HEK293T (cell line): Measurements from ENCODE around the gene ZDHHC15.
"Not testable (repeated sequence)": the region's sequence is repeated elsewhere in the genome, so short reads cannot be mapped to it uniquely, and the experiment has no call there.

Source experiments
- CTCF ChIA-PET: fragments of 350-600 bp; formaldehyde crosslinking; extraction: SDS; loops from one replicate; lab custom pipeline; 2021; ENCODE audit warnings: antibody characterized with exemption, inconsistent platforms; lab: Yijun Ruan, JAX
- POLR2A ChIA-PET: fragments of 350-600 bp; formaldehyde crosslinking; extraction: SDS; loops from one replicate; lab custom pipeline; 2020; ENCODE audit warnings: antibody characterized with exemption, inconsistent platforms; lab: Yijun Ruan, JAX
- DNase-seq: peaks from one replicate; pipeline ENCODE4 v3.0.0; 2012; ENCODE audit warnings: mixed read lengths; ENCODE audit errors: extremely low spot score
- ARNT ChIP-seq: fragments of 450-650 bp; IDR thresholded peaks from 2 replicates; pipeline ENCODE4 v1.6.1; 2017; ENCODE audit warnings: mild to moderate bottlenecking
- BHLHE40 ChIP-seq: fragments of 450-650 bp; IDR thresholded peaks from 2 replicates; pipeline ENCODE4 v1.6.1; 2016; ENCODE audit warnings: mild to moderate bottlenecking, moderate library complexity, borderline replicate concordance
- CTBP1 ChIP-seq: fragments of 450-650 bp; IDR thresholded peaks from 2 replicates; pipeline ENCODE4 v1.6.1; 2016; ENCODE audit warnings: borderline replicate concordance
- ELF4 ChIP-seq: fragments of 450-650 bp; IDR thresholded peaks from 2 replicates; pipeline ENCODE4 v1.6.1; 2017; ENCODE audit warnings: antibody characterized with exemption
- FOXA1 ChIP-seq: fragments of 450-650 bp; IDR thresholded peaks from 2 replicates; pipeline ENCODE4 v1.6.1; 2016; ENCODE audit warnings: mild to moderate bottlenecking
- FOXK2 ChIP-seq: fragments of 450-650 bp; IDR thresholded peaks from 2 replicates; pipeline ENCODE4 v1.6.1; 2016; ENCODE audit warnings: mild to moderate bottlenecking
- FOXM1 ChIP-seq: fragments of 450-650 bp; IDR thresholded peaks from 2 replicates; pipeline ENCODE4 v1.6.1; 2017; ENCODE audit warnings: mild to moderate bottlenecking, borderline replicate concordance
- HDGF ChIP-seq: fragments of 450-650 bp; IDR thresholded peaks from 2 replicates; pipeline ENCODE4 v1.6.1; 2017; ENCODE audit warnings: antibody characterized with exemption, borderline replicate concordance
- L3MBTL2 ChIP-seq: fragments of 450-650 bp; conservative IDR thresholded peaks from 2 replicates; pipeline ENCODE4 v1.6.1; 2016; ENCODE audit warnings: mild to moderate bottlenecking
- LEF1 ChIP-seq: fragments of 450-650 bp; IDR thresholded peaks from 2 replicates; pipeline ENCODE4 v1.6.1; 2017; ENCODE audit warnings: mild to moderate bottlenecking, borderline replicate concordance
- NFRKB ChIP-seq: fragments of 450-650 bp; IDR thresholded peaks from 2 replicates; pipeline ENCODE4 v1.6.1; 2016; ENCODE audit warnings: mild to moderate bottlenecking, moderate library complexity
- PKNOX1 ChIP-seq: fragments of 450-650 bp; IDR thresholded peaks from 2 replicates; pipeline ENCODE4 v1.6.1; 2016
- SP1 ChIP-seq: fragments of 450-650 bp; IDR thresholded peaks from 2 replicates; pipeline ENCODE4 v1.6.1; 2017
- SUZ12 ChIP-seq: fragments of 450-650 bp; IDR thresholded peaks from 2 replicates; pipeline ENCODE4 v1.6.1; 2016; ENCODE audit warnings: mild to moderate bottlenecking
- TARDBP ChIP-seq: fragments of 450-650 bp; IDR thresholded peaks from 2 replicates; pipeline ENCODE4 v1.6.1; 2016
- ZNF384 ChIP-seq: fragments of 450-650 bp; IDR thresholded peaks from 2 replicates; pipeline ENCODE4 v1.6.1; 2016

The ZDHHC15 gene

GRCh38 chrX:75421688-75422230, 101.1 kb downstream of the ZDHHC15 start:
- CTCF ChIA-PET, result no interaction called here
- DNase-seq, result no peak
- POLR2A ChIA-PET, result no interaction called here
- TF ChIP-seq ELF4 (no peak), NFRKB (no peak), CTBP1 (no peak), PKNOX1 (no peak), SP1 (no peak)

GRCh38 chrX:75407153-75407552, 115.7 kb downstream of the ZDHHC15 start:
- DNase-seq, POLR2A ChIA-PET, CTCF ChIA-PET: not testable (repeated sequence)

GRCh38 chrX:75390470-75390869, 132.4 kb downstream of the ZDHHC15 start:
- DNase-seq, result no peak
- ChIA-PET POLR2A (no interaction called here), CTCF (no interaction called here)
- TF ChIP-seq NFRKB (no peak), BHLHE40 (no peak)

GRCh38 chrX:75369721-75370120, 153.1 kb downstream of the ZDHHC15 start:
- ChIA-PET POLR2A (no interaction called here), CTCF (no interaction called here)
- TF ChIP-seq BHLHE40 (no peak), FOXA1 (no peak), FOXM1 (no peak), PKNOX1 (no peak), SP1 (no peak), SUZ12 (no peak), LEF1 (no peak), ARNT (no peak), L3MBTL2 (no peak), HDGF (no peak), ELF4 (no peak), TARDBP (no peak), ZNF384 (no peak), FOXK2 (no peak), CTBP1 (no peak), NFRKB (no peak)
- DNase-seq, result no peak

- no peak for DNase-seq
- ChIA-PET POLR2A (no interaction called here), CTCF (no interaction called here)
- TF ChIP-seq CTBP1 (no peak), ZNF384 (no peak), ARNT (no peak), HDGF (no peak)
These were observed 156.0 kb downstream of the ZDHHC15 start for GRCh38 chrX:75366861-75367260.

- DNase-seq, result no peak
- ChIA-PET POLR2A (no interaction called here), CTCF (no interaction called here)
- no peak for TF ChIP-seq ELF4
- TF ChIP-seq LEF1, result no peak
These were observed 157.4 kb downstream of the ZDHHC15 start for GRCh38 chrX:75365243-75365975.

GRCh38 chrX:75361788-75362187, 161.0 kb downstream of the ZDHHC15 start:
- CTCF ChIA-PET, result no interaction called here
- DNase-seq, result no peak
- no peak for TF ChIP-seq ZNF384
- TF ChIP-seq SUZ12, result no peak
- TF ChIP-seq HDGF, result no peak
- no peak for TF ChIP-seq FOXK2
- no peak for TF ChIP-seq NFRKB
- TF ChIP-seq L3MBTL2, result no peak
- TF ChIP-seq ELF4, result no peak
- no peak for TF ChIP-seq CTBP1
- no peak for TF ChIP-seq LEF1
- no peak for TF ChIP-seq ARNT
- no peak for TF ChIP-seq FOXA1
- TF ChIP-seq TARDBP, result no peak
- POLR2A ChIA-PET, result no interaction called here

GRCh38 chrX:75348601-75349000, 174.2 kb downstream of the ZDHHC15 start:
- CTCF ChIA-PET, POLR2A ChIA-PET, DNase-seq: not testable (repeated sequence)
